Liver (tissue), 9 donors: Measurements from ENCODE around the gene STX17. TPM values are rescaled to one million over a fixed set of nuclear protein-coding genes. Genes with fewer than 3 reads are reported as not detected.

Experiments used
- DNase-seq: peaks from one replicate; pipeline ENCODE4 v3.0.0-alpha.2; 2017; ENCODE audit warnings: low spot score
- H3K27ac ChIP-seq, 2 donors: one replicate each; pipeline ENCODE4 v1.7.0; 2013; ENCODE audit warnings: inconsistent platforms in 2 of 2, low read length in 2 of 2, control low read depth in 1 of 2, low read depth in 1 of 2, mild to moderate bottlenecking in 1 of 2
- H3K27me3 ChIP-seq, 4 donors: one replicate each; pipeline versions ENCODE4 v1.6.1 to v1.7.0; 2013; ENCODE audit warnings: low read length in 3 of 4, inconsistent platforms in 1 of 4, mild to moderate bottlenecking in 1 of 4, moderate library complexity in 1 of 4; ENCODE audit not compliant: control insufficient read depth in 4 of 4, insufficient read depth in 4 of 4
- H3K36me3 ChIP-seq, 4 donors: one replicate each; pipeline versions ENCODE4 v1.6.1 to v1.7.0; 2013; ENCODE audit warnings: low read length in 3 of 4, mild to moderate bottlenecking in 3 of 4, low read depth in 1 of 4, moderate library complexity in 1 of 4; ENCODE audit not compliant: control insufficient read depth in 4 of 4, insufficient read depth in 3 of 4
- H3K4me1 ChIP-seq, 4 donors: one replicate each; pipeline versions ENCODE4 v1.6.1 to v1.7.0; 2013; ENCODE audit warnings: low read length in 3 of 4, mild to moderate bottlenecking in 3 of 4, moderate library complexity in 1 of 4; ENCODE audit not compliant: control insufficient read depth in 4 of 4, insufficient read depth in 4 of 4
- H3K4me3 ChIP-seq, 3 donors: one replicate each; pipeline versions ENCODE4 v1.6.1 to v1.7.0; 2013; ENCODE audit warnings: low read length in 3 of 3, control low read depth in 1 of 3, low read depth in 1 of 3, mild to moderate bottlenecking in 1 of 3
- H3K9ac ChIP-seq, 2 donors: one replicate each; pipeline ENCODE4 v1.7.0; 2013; ENCODE audit warnings: low read length in 2 of 2, mild to moderate bottlenecking in 2 of 2, moderate library complexity in 2 of 2, control low read depth in 1 of 2, low read depth in 1 of 2
- H3K9me3 ChIP-seq, 4 donors: one replicate each; pipeline versions ENCODE4 v1.6.1 to v1.7.0; 2013; ENCODE audit warnings: low read length in 3 of 4; ENCODE audit not compliant: control insufficient read depth in 4 of 4
- ATF3 ChIP-seq: IDR thresholded peaks from 2 replicates; pipeline ENCODE4 v1.6.1; 2016; ENCODE audit warnings: antibody characterized with exemption
- CTCF ChIP-seq: fragments of 150-350 bp; IDR thresholded peaks from 2 replicates; pipeline ENCODE4 v1.5.1; 2017; ENCODE audit warnings: improper control_type of control experiment, low read depth, low read length; ENCODE audit not compliant: missing input control
- EGR1 ChIP-seq, 2 donors: IDR thresholded peaks; 2 replicates each; pipeline ENCODE4 v1.6.1; 2016 to 2018; ENCODE audit warnings: antibody characterized with exemption in 2 of 2, low read depth in 2 of 2
- FOXA1 ChIP-seq: IDR thresholded peaks from 2 replicates; pipeline ENCODE4 v1.6.1; 2016; ENCODE audit warnings: antibody characterized with exemption
- GABPA ChIP-seq, 2 donors: IDR thresholded peaks in 1 of 2; conservative IDR thresholded peaks in 1 of 2; 2 replicates each; pipeline ENCODE4 v1.6.1; 2016; ENCODE audit warnings: antibody characterized with exemption in 2 of 2, mild to moderate bottlenecking in 1 of 2, moderate library complexity in 1 of 2
- HNF4G ChIP-seq: IDR thresholded peaks from 2 replicates; pipeline ENCODE4 v1.6.1; 2016; ENCODE audit warnings: antibody characterized with exemption
- MAX ChIP-seq: IDR thresholded peaks from 2 replicates; pipeline ENCODE4 v1.6.1; 2016; ENCODE audit warnings: antibody characterized with exemption
- NR2F2 ChIP-seq: IDR thresholded peaks from 2 replicates; pipeline ENCODE4 v1.6.1; 2016; ENCODE audit warnings: antibody characterized with exemption
- RAD21 ChIP-seq, 2 donors: IDR thresholded peaks; 2 replicates each; pipeline ENCODE4 v1.6.1; 2016; ENCODE audit warnings: antibody characterized with exemption in 2 of 2, mild to moderate bottlenecking in 2 of 2
- REST ChIP-seq: IDR thresholded peaks from 2 replicates; pipeline ENCODE4 v1.6.1; 2016; ENCODE audit warnings: antibody characterized with exemption, mild to moderate bottlenecking
- RXRA ChIP-seq, 2 donors: IDR thresholded peaks; 2 replicates each; pipeline ENCODE4 v1.6.1; 2017 to 2018; ENCODE audit warnings: antibody characterized with exemption in 2 of 2, mild to moderate bottlenecking in 1 of 2
- SP1 ChIP-seq: IDR thresholded peaks from 2 replicates; pipeline ENCODE4 v1.6.1; 2018; ENCODE audit warnings: antibody characterized with exemption, mild to moderate bottlenecking
- TAF1 ChIP-seq: conservative IDR thresholded peaks from 2 replicates; pipeline ENCODE4 v1.6.1; 2016; ENCODE audit warnings: antibody characterized with exemption, mild to moderate bottlenecking
- YY1 ChIP-seq: IDR thresholded peaks from 2 replicates; pipeline ENCODE4 v1.6.1; 2016; ENCODE audit warnings: antibody characterized with exemption, mild to moderate bottlenecking
- WGBS: extraction: QIAGEN DNeasy Blood & Tissue Kit; methylation state at CpG from one replicate; pipeline ENCODE4 v1.1.7; 2013; 5-methylcytosine and 5-hydroxymethylcytosine counted together
- polyA plus RNA-seq, 2 donors: library from polyadenylated mRNA; stranded (reverse) in 1 of 2; unstranded in 1 of 2; fragments of 200-250 nt in 1 of 2; fragments of >200 nt in 1 of 2; fragmentation: Nextera tagmentation in 1 of 2; extraction: Ambion mirVana in 1 of 2; gene quantifications; one replicate each; pipeline versions ENCODE4 v1.2.1 to v1.2.3, GENCODE V29; 2013 to 2015
- total RNA-seq, 2 donors: library from RNA; depleted of rRNA; stranded (reverse); fragments of >200 nt; gene quantifications; one replicate each; pipeline ENCODE4 v1.2.3, GENCODE V29; 2014
- TF ChIP-seq, protein P1 (sequence below): IDR thresholded peaks from 2 replicates; pipeline ENCODE4 v1.6.1; 2016; ENCODE audit warnings: antibody characterized with exemption
- donor health status: healthy.
- donor health status: healthy.
- donor health status: healthy.
- donor health status: healthy.
- donor health status: healthy.

Gene STX17
- total and polyA plus RNA-seq, 4 donors: 8.3 to 30.9 (median 21.2) TPM

DNA sequence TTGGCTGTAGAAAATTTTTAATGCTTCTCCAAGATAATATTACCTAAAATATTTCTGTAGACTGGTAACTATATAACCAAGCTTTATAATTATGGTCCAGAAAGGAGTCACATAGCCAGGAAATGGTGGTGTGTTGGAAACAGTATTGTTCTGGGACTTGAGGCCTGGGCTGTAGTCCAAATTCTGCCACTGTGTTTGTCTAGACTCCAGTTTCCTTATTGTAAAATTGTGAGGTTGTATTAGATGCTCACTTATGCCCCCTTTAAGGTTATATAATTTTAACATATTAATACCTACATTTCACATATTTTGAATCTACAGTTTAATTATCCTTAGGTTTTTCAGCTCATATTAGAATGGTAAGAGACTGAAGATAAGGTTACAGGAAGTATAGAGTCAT is 42.4 kb downstream of the STX17 start:
- H3K9ac ChIP-seq: no peak overlapping the region

DNA sequence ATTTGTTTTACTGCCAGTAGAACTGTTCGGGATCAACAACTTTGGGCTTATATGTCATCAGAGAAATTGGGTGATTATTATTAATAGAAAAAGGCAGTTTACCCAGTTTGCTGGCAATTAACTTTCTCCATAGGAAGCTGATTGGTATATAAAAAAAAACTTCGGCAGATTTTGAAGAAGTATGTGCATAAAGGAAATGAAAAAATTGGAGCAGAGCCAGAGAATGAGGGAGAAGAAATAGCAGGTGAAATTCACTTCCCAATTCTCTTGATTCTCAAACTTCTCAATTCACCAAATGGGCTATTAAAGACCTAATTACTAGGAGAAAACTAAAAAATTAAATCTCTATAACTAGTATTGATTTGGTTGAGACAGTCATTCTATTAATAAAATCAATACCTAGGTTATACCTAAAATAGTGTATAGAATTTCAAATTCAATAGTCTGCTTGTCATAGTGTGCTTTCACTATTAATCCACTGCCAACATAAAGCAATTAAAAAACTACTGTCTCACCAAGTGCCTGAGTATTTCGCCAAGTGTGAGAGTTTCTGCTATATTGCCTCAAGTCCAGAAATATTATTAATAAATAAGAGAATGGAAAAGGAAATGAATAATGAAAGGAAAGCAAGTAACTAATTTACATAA is 47.5 kb downstream of the STX17 start:
- H3K9ac ChIP-seq: no peak overlapping the region
- WGBS: 84% methylated on average over 3 of the region's 3 CpGs
- TF ChIP-seq NR2F2 (no peak), REST (no peak), RXRA (IDR thresholded peaks at IDR 0.05) (no peak), SP1 (no peak), MAX (no peak)
- TF ChIP-seq, protein P1, sequence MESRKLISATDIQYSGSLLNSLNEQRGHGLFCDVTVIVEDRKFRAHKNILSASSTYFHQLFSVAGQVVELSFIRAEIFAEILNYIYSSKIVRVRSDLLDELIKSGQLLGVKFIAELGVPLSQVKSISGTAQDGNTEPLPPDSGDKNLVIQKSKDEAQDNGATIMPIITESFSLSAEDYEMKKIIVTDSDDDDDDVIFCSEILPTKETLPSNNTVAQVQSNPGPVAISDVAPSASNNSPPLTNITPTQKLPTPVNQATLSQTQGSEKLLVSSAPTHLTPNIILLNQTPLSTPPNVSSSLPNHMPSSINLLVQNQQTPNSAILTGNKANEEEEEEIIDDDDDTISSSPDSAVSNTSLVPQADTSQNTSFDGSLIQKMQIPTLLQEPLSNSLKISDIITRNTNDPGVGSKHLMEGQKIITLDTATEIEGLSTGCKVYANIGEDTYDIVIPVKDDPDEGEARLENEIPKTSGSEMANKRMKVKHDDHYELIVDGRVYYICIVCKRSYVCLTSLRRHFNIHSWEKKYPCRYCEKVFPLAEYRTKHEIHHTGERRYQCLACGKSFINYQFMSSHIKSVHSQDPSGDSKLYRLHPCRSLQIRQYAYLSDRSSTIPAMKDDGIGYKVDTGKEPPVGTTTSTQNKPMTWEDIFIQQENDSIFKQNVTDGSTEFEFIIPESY: no peak

More for the DNA sequence above, 42.4 kb downstream of the STX17 start:
- Histone ChIP-seq H3K4me1 (no peaks in the 10 kb centered on the region), H3K4me3 (no peak overlapping the region), H3K36me3 (peaks cover 0 to 11% (median 6%) of the 10 kb centered on the region in 4 donors), H3K27ac (no peak overlapping the region), H3K9me3 (no peaks in the 10 kb centered on the region), H3K27me3 (no peaks in the 10 kb centered on the region)
- no peak for DNase-seq
- no peak for TF ChIP-seq REST
- TF ChIP-seq ATF3: no peak
- no peak for TF ChIP-seq FOXA1
- no peak for TF ChIP-seq RAD21 (IDR thresholded peaks at IDR 0.05)
- no peak for TF ChIP-seq EGR1 (IDR thresholded peaks at IDR 0.05; ENCODE audit: low read depth in 2 of 2)
- no peak for TF ChIP-seq HNF4G
- TF ChIP-seq YY1: no peak
- no peak for TF ChIP-seq TAF1
- TF ChIP-seq GABPA (IDR thresholded peaks at IDR 0.05 in 1 of 2, conservative IDR thresholded peaks at IDR 0.05 in 1 of 2): no peak
- no peak for TF ChIP-seq NR2F2
- no peak for TF ChIP-seq RXRA (IDR thresholded peaks at IDR 0.05)
- TF ChIP-seq CTCF: no peak

More for the DNA sequence above, 47.5 kb downstream of the STX17 start:
- H3K9me3 ChIP-seq: no peaks in the 10 kb centered on the region
- no peak for DNase-seq
- no peaks in the 10 kb centered on the region for H3K4me1 ChIP-seq
- H3K36me3 ChIP-seq: peaks cover 0 to 15% (median 7%) of the 10 kb centered on the region in 4 donors
- no peak overlapping the region for H3K27ac ChIP-seq
- H3K4me3 ChIP-seq: no peak overlapping the region
- H3K27me3 ChIP-seq: no peaks in the 10 kb centered on the region
